Esophagus mucosa (tissue), 1 donor: ENCODE measurements around the gene PPM1A. TPM values are rescaled to one million over a fixed set of nuclear protein-coding genes. Genes with fewer than 3 reads are reported as not detected.
"Not testable (repeated sequence)": the region's sequence is repeated elsewhere in the genome, so short reads cannot be mapped to it uniquely, and the experiment has no call there.

Experiments used
- ATAC-seq: fragments of 200-7000 bp; cut with Tn5 transposase; one replicate; pipeline ENCODE4 v1.9.1; 2020
- total RNA-seq: library from RNA; stranded (reverse); gene quantifications from one replicate; pipeline ENCODE4 v1.2.4, GENCODE V29; 2023
- donor health status: DM: yes; HTN: yes; CAD: no.

Gene PPM1A
- total RNA-seq, 1 donor from 2014 or later = 25.8 TPM

- no peak for ATAC-seq
Observed at GRCh38 chr14:60272177-60272576, 23.2 kb downstream of the PPM1A start.

DNA sequence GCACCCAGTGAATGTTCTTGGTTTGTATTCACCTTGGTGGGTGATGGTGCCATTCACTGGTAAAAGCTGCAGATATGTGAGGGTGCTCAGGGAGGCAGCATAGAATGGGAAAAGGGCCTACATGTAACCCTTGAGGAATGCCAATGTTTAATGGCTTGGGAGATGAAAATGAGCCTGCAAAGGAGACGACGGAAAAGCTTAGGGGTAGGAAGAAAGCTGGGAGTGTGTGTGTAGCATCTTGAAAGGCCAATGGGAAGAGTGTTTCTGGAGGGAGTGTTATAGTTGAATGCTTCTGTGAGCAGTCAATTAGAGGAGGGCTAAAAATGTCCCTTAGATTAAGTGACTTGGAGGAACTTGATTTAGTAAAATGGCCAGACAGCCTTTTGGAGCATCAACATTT is 24.9 kb downstream of the PPM1A start:
- ATAC-seq = no peak

- ATAC-seq = no peak
Observed at GRCh38 chr14:60274448-60274847, 25.4 kb downstream of the PPM1A start.

DNA sequence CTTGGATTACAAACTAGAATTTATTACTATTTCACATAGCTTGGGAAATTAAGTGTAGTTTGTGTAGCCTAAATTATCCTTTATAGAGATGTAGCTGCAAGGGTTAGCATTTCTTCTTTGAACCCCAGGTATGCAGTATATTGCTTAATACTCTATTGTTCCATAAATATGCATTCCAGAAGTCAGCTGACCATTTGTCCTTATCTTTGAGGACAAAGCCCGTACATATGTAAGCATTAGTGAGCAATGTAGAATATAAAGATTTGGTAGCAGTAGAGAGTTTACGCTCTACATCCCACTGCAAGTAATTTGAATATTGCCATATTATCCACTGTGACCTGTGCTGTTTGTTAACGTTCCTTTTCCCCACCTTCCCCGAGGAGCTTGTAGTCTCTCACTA is 26.9 kb downstream of the PPM1A start:
- no peak for ATAC-seq

DNA sequence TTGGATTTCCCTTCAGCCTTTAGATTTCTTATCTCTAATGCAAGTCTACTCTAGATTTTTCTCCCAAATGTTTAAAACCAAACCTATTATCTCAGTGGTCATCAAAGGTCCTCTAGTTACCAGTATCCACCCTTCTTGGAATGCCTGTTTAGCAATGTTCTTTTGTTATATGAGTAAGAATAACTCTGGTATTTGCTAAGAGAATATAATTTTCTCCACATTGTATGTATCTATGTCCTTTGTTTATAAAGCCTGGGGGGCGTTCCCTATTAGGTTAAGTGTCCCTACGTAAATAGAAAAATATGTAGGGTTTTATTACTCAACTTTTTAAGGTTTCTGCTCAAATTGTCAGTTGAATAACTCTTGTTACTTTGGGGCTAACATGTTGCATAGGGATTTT is 27.3 kb downstream of the PPM1A start:
- no peak for ATAC-seq

DNA sequence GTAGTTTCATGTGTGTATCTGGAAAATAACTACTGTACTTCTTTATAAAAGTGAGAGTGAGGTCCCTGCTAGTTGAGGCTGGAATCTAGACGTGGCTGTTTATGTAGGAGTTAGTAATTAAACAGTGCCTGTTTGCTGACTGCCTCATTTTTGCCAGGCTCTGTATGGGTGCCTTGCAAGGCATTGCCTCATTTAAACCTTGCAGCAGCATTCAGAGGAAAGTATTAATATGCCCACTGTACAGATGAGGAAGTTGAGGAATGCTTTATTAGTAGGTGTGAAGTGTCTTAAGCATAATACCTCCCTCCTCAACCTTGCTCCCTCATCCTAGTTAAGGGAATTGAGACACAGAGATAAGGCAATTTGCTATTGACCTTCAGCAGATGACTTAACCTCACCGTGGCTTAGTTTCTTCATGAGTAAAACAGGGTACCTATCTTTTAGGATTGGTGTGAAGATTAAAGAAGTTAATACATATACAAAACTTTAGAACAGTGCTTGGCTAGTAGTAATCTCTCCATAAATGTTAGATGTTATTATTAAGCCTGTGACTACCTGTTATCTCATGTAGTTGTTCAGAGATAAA is 28.7 kb downstream of the PPM1A start:
- no peak for ATAC-seq

GRCh38 chr14:60278350-60278749 is 29.3 kb downstream of the PPM1A start:
- no peak for ATAC-seq

DNA sequence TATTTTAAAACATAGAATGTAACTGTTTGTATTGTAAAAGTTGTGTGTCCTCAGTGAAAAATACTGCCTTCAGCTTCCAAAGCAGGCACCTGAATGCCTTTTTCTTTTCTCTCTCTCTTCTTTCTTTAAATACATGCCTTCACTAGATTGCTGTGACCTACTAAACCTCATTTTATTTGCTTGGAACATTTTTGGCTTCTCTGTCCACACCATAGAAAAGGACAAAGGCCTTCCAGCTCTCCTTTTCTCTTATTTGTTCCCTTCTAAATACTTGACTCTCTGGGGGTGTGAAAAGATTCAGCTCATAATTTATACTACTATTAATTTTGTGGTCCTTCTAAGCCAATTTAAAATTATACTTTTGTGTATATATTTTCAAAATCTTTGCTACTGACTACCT is 38.4 kb downstream of the PPM1A start:
- no peak for ATAC-seq

- no peak for ATAC-seq
Observed at GRCh38 chr14:60288279-60288678, 39.3 kb downstream of the PPM1A start.

DNA sequence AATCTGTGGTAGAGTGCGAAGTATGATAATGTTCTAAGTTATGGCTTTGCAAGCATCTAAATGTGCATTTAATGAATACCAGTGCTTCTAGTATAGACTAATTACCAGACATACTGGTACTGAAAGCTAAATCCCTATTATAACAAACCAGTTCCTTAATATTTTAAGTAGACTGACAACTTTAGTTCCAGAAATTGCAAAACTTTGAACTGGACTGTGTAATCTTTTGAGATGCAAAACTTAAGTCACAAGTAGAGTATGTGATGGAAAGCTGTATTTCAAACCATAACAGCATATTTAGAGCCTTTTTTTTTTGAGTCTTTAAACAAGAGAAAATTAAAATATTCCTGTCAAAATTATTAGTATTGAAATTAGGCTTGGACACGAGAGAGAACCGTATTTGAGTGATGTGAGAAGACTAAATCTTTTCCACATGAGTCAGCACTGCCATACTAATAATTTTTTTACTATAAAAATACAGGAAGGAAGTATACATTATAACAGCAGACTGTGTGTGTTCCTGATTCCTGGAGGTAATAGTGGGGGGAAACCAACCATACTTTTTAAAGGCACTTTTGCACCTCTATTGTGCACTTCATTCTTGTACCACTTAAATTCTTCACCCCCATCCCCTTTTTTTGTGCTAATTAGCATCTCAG is 45.5 kb downstream of the PPM1A start:
- ATAC-seq = no peak

DNA sequence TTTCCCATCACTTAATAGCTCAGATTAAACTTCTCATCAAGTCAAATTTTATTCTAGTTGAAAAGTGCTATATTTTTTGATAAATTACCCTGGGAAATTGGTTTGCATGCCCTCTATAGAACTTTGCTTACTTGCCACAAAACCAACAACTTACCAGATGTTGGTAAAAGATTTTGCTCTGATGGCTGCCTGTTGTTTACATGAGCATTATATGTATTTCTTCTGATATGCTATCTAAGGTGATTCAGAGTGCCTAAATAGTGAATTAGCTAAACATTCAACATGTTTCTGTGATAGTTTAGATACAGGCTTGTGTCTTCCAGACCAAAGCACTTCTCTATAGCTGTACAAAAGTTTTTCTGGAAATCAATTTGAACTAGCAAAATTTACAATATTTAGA is 51.0 kb downstream of the PPM1A start:
- ATAC-seq = no peak

GRCh38 chr14:60301685-60302084 is 52.7 kb downstream of the PPM1A start:
- ATAC-seq = no peak

GRCh38 chr14:60302663-60303062 is 53.6 kb downstream of the PPM1A start:
- no peak for ATAC-seq

GRCh38 chr14:60303745-60304144 is 54.7 kb downstream of the PPM1A start:
- ATAC-seq = no peak

DNA sequence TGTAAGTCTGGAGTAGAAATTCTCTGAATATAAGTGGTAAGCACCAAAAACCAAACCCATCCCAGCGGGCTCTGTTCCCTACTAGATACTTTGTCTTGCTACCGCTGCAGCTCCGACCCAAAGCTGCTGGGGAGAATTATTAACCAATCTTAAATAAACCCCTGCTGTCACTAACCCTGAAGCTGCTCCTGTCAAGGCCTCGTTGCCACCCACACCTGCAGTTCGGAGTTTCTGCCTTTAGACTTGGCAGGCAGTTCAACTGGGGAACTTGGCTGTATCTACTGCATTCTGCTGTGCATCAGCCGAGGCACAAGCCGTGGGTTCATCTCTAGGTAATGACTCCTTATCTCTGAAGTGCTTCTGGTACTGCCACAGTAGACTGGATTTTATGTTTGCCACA is 55.5 kb downstream of the PPM1A start:
- ATAC-seq = no peak

GRCh38 chr14:60309867-60310552 is 61.0 kb downstream of the PPM1A start:
- ATAC-seq = no peak

DNA sequence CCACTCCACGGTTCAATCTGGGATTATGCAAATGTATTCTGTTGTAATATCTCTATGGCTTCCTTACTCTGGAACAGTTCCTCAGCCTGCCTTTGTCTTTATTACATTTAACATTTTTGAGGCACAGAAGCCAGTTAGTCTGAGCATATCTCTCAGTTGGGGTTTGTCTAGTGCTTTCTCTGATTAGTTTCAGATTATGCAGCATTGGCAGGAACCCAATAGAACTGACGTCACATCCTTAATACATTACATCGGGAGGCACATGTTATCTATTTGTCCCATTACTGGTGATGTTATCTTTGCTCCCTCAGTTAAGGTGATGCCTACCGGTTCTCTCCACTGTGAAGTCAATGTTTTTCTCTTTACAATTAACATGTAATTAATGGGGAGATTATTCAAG is 62.4 kb downstream of the PPM1A start:
- ATAC-seq = no peak

DNA sequence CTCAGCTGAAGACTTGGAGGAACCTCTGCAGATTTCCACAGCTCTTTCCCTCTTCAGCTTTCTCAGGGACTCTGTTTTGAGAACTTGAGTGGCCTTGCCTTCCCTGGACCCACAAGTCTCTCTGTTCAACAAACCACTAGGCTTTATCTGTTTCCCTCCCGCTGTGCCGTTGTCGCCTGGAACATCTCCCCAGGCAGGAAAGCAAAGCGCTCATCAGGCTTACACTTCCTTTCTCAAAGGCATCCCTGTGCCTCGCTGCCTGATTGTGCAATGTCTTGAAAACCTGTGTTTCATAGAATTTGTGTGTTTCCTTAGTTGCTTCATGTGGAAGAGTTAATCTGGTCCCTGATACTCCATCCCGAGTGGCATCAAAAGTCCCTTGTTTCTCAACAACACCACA is 64.1 kb downstream of the PPM1A start:
- no peak for ATAC-seq

DNA sequence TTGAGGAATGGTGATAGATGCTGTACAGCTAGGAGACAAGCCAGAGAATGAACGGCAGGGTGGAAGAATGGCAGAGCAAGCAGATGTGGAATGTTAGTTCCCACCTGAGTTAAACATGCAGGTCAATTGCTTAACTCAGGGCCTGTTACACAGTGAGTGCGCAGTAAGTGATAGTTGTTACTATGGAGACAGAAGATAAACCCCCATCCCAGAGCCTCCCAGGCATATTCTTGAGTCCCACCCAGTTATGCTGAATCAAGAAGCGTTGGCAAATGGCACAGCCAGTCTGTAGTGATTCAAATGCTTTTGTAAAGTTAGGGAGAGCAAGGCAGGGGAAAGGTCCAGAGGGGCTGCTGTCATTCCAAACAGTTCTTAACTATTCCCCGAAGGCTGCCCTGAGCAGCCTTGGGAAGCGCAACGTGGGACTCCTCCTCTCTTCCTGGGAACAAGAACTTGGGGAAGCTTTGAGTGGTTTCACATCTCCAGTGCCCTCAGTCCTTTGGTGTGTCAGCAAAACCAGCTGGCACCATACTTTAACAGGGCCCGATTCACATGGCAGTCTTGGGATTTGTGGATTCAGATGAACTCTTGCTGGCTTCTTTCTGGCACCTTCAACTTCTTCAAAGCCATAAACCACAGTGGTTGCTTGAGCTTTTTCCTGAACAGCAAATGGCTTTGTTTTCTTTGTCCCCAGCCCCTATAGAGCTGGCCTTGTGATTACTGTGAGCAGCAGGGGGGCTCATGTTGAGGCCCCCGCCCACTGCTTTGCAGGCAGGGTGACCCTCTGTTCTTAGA is 66.4 kb downstream of the PPM1A start:
- no peak for ATAC-seq

DNA sequence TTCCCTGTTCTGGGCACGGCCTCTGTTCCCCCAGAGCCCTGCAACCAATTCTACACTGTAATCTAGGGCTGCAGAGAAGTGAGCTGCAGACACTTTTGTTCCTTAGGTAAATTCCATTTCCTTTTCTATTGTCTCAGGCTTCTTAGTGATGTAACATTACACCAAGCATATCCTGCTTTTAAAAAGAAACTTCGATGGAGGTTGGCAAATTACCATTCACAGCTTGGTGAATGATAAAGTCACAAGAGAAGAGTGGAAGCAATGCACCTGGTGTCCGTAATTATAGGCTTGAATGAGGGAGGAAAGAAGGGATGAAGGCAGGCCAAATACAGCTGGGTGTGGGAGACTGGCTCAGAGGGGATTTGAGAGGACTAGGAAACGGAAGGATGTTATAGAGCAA is 68.6 kb downstream of the PPM1A start:
- ATAC-seq = no peak

DNA sequence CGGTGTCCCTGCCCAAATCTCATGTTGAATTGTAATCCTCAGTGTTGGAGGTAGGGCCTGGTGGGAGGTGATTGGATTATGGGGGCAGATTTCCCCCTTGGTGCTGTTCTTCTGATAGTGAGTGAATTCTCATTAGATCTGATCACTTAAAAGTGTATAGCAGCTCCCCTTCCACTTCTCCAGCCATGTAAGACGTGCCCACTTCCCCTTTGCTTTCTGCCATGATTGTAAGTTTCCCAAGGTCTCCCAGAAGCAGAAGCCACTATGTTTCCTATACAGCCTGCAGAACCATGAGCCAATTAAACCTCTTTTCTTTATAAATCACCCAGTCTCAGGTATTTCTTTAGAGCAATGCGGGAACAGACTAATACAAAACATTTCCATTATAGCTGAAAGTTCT is 71.8 kb downstream of the PPM1A start:
- ATAC-seq = not testable (repeated sequence)

- ATAC-seq = no peak
Observed at GRCh38 chr14:60323199-60323896, 74.3 kb downstream of the PPM1A start.

GRCh38 chr14:60324837-60325236 is 75.8 kb downstream of the PPM1A start:
- ATAC-seq = no peak
